ENCODE measurements around the gene RHOBTB3.

- TF ChIP-seq POLR2A (IDR thresholded peaks at IDR 0.05) (no peak), CTCF (IDR thresholded peaks at IDR 0.05 in 4 of 5, conservative IDR thresholded peaks at IDR 0.05 in 1 of 5) (no peak)
Observed at GRCh38 chr5:95799191-95799835, 68.2 kb downstream of the RHOBTB3 start.

Data from gastrocnemius medialis (tissue), 4 donors.